HL-60 (cell line): ENCODE data around the gene ARV1.

Source experiments
- CTCF ChIP-seq: IDR thresholded peaks from one replicate; pipeline ENCODE4 v1.5.1; 2011; ENCODE audit warnings: low read length, control low read depth, inconsistent platforms; ENCODE audit not compliant: insufficient read depth
- GABPA ChIP-seq: IDR thresholded peaks from 2 replicates; pipeline ENCODE4 v1.6.1; 2012; ENCODE audit warnings: low read depth
- POLR2AphosphoS5 ChIP-seq: IDR thresholded peaks from 2 replicates; pipeline ENCODE4 v1.6.1; 2012; ENCODE audit warnings: low read depth
- REST ChIP-seq: IDR thresholded peaks from 2 replicates; pipeline ENCODE4 v1.6.1; 2012; ENCODE audit warnings: low read depth; ENCODE audit not compliant: insufficient replicate concordance

GRCh38 chr1:230983811-230984210 is 4.9 kb downstream of the ARV1 start:
- no peak for TF ChIP-seq CTCF
- TF ChIP-seq GABPA, result no peak
- no peak for TF ChIP-seq POLR2AphosphoS5
- TF ChIP-seq REST, result no peak
